IMR-90 (cell line): ENCODE results near the gene NEDD4L. TPM values are rescaled to one million over a fixed set of nuclear protein-coding genes. Genes with fewer than 3 reads are reported as not detected.

Source experiments
- ATAC-seq: fragments of 200-7000 bp; cut with Tn5 transposase; 2 replicates; pipeline ENCODE4 v1.9.1; 2020; ENCODE audit warnings: low read depth, mild to moderate bottlenecking, moderate library complexity
- BruUV-seq: library from RNA; stranded (reverse); fragments of 400-500 nt; replicated peaks from 2 replicates; lab custom pipeline; 2021; lab: Mats Ljungman, UMichigan
- CTCF ChIA-PET: fragments of 300-600 bp; formaldehyde crosslinking; extraction: SDS; loops from one replicate; lab custom pipeline; 2021; ENCODE audit warnings: antibody characterized with exemption; lab: Yijun Ruan, JAX
- POLR2A ChIA-PET: fragments of 300-600 bp; sonication (Branson Sonifier 250); formaldehyde crosslinking; loops from one replicate; lab custom pipeline; 2022; ENCODE audit warnings: antibody characterized with exemption; ENCODE audit not compliant: unreplicated experiment; lab: Charles Lee
- DNase-seq: peaks from one replicate; pipeline ENCODE4 v3.0.0; 2013
- H2AFZ ChIP-seq: replicated peaks from 2 replicates; pipeline ENCODE3; 2013; ENCODE audit warnings: low read length, mild to moderate bottlenecking; ENCODE audit not compliant: poor library complexity
- H2AK5ac ChIP-seq: 2 replicates; pipeline ENCODE4 v1.6.1; 2013; ENCODE audit warnings: low read depth, low read length, inconsistent platforms
- H2AK9ac ChIP-seq: replicated peaks from 2 replicates; pipeline ENCODE3; 2013; ENCODE audit warnings: mild to moderate bottlenecking, low read depth, low read length, moderate library complexity; ENCODE audit not compliant: poor library complexity
- H2BK120ac ChIP-seq: 2 replicates; pipeline ENCODE4 v1.6.1; 2013; ENCODE audit warnings: low read depth, low read length, inconsistent platforms
- H2BK15ac ChIP-seq: 3 replicates; pipeline ENCODE4 v1.6.1; 2013; ENCODE audit warnings: low read depth, low read length, inconsistent platforms
- H2BK20ac ChIP-seq: 2 replicates; pipeline ENCODE4 v1.6.1; 2013; ENCODE audit warnings: low read depth, mild to moderate bottlenecking, inconsistent platforms, low read length, moderate library complexity
- H2BK5ac ChIP-seq: 2 replicates; pipeline ENCODE4 v1.6.1; 2013; ENCODE audit warnings: mild to moderate bottlenecking, low read depth, low read length, inconsistent platforms; ENCODE audit not compliant: poor library complexity, severe bottlenecking
- H3K14ac ChIP-seq: replicated peaks from 2 replicates; pipeline ENCODE4 v1.6.1; 2013; ENCODE audit warnings: low read depth, low read length, inconsistent platforms
- H3K18ac ChIP-seq: 2 replicates; pipeline ENCODE4 v1.6.1; 2013; ENCODE audit warnings: low read depth, low read length, control low read depth
- H3K23ac ChIP-seq: 2 replicates; pipeline ENCODE4 v1.6.1; 2013; ENCODE audit warnings: low read depth, low read length, inconsistent platforms
- H3K27ac ChIP-seq: 2 replicates; pipeline ENCODE4 v1.5.1; 2013; ENCODE audit warnings: mild to moderate bottlenecking, control low read depth, low read length; ENCODE audit not compliant: insufficient read depth
- H3K27me3 ChIP-seq: 2 replicates; pipeline ENCODE4 v1.6.1; 2013; ENCODE audit warnings: low read length; ENCODE audit not compliant: control insufficient read depth, insufficient read depth
- H3K36me3 ChIP-seq: 2 replicates; pipeline ENCODE4 v1.6.1; 2013; ENCODE audit warnings: low read length, mixed read lengths; ENCODE audit not compliant: control insufficient read depth, insufficient read depth
- H3K4ac ChIP-seq: 2 replicates; pipeline ENCODE4 v1.6.1; 2013; ENCODE audit warnings: low read depth, low read length, inconsistent platforms
- H3K4me1 ChIP-seq: 2 replicates; pipeline ENCODE4 v1.6.1; 2013; ENCODE audit warnings: low read length, mixed read lengths; ENCODE audit not compliant: control insufficient read depth, insufficient read depth
- H3K4me2 ChIP-seq: 2 replicates; pipeline ENCODE4 v1.6.1; 2013; ENCODE audit warnings: low read depth, mild to moderate bottlenecking, control low read depth, low read length, moderate library complexity
- H3K4me3 ChIP-seq: 2 replicates; pipeline ENCODE4 v1.5.1; 2013; ENCODE audit warnings: low read depth, mild to moderate bottlenecking, control low read depth, low read length, moderate library complexity; ENCODE audit not compliant: insufficient read depth
- H3K56ac ChIP-seq: 2 replicates; pipeline ENCODE4 v1.6.1; 2013; ENCODE audit warnings: low read length, inconsistent platforms; ENCODE audit not compliant: insufficient read depth; ENCODE audit errors: extremely low read depth
- H3K79me1 ChIP-seq, 2 experiments: 2 replicates each; pipeline ENCODE4 v1.6.1; 2013; ENCODE audit warnings: low read length in 2 of 2, inconsistent platforms in 1 of 2, low read depth in 1 of 2
- H3K9ac ChIP-seq: 2 replicates; pipeline ENCODE4 v1.6.1; 2013; ENCODE audit warnings: low read depth, low read length, control low read depth
- H3K9me1 ChIP-seq: 2 replicates; pipeline ENCODE4 v1.6.1; 2013; ENCODE audit warnings: low read length, inconsistent platforms; ENCODE audit not compliant: insufficient read depth
- H3K9me3 ChIP-seq: 2 replicates; pipeline ENCODE4 v1.6.1; 2013; ENCODE audit warnings: low read length; ENCODE audit not compliant: control insufficient read depth, insufficient read depth
- H4K20me1 ChIP-seq: 2 replicates; pipeline ENCODE4 v1.6.1; 2013; ENCODE audit warnings: low read length, inconsistent platforms; ENCODE audit not compliant: insufficient read depth
- H4K5ac ChIP-seq: 2 replicates; pipeline ENCODE4 v1.6.1; 2013; ENCODE audit warnings: mild to moderate bottlenecking, low read depth, low read length, control low read depth
- H4K8ac ChIP-seq, 2 experiments: 2 replicates each; pipeline ENCODE4 v1.6.1; 2013; ENCODE audit warnings: low read depth in 2 of 2, low read length in 2 of 2, control low read depth in 1 of 2, inconsistent platforms in 1 of 2
- H4K91ac ChIP-seq: 2 replicates; pipeline ENCODE4 v1.6.1; 2013; ENCODE audit warnings: low read depth, low read length, inconsistent platforms; ENCODE audit not compliant: insufficient read depth
- POLR2A ChIP-seq: IDR thresholded peaks from 2 replicates; pipeline ENCODE4 v1.6.1; 2012; ENCODE audit warnings: mild to moderate bottlenecking, low read depth, low read length
- RAD21 ChIP-seq: IDR thresholded peaks from 2 replicates; pipeline ENCODE4 v1.6.1; 2012; ENCODE audit warnings: low read length, improper control_type of control experiment
- WGBS, 2 experiments: methylation state at CpG; one replicate each; pipeline versions ENCODE4 v1.1.5 to v1.1.7; 2013; ENCODE audit warnings: missing lambda C conversion rate in 2 of 2; ENCODE audit not compliant: insufficient read length in 1 of 2; ENCODE audit errors: extremely low coverage in 2 of 2; 5-methylcytosine and 5-hydroxymethylcytosine counted together
- dilution Hi-C: fragments of 300-500 bp; cut with HindIII; formaldehyde crosslinking; loops from one replicate; pipeline ENCODE4 v1.14.3; 2018; ENCODE audit warnings: low sequenced_read_pairs; ENCODE audit not compliant: unreplicated experiment
- in situ Hi-C: fragments of 300-500 bp; cut with MboI; formaldehyde crosslinking; loops from 3 replicates; pipeline ENCODE4 v1.14.3; 2019; ENCODE audit warnings: low sequenced_read_pairs, inconsistent platforms, mixed read lengths
- intact Hi-C: fragments of 100-400 bp; cut with micrococcal nuclease; formaldehyde crosslinking; loops from 2 replicates; pipeline ENCODE4 v1.10.0; 2022
- polyA plus RNA-seq, 3 experiments: library from polyadenylated mRNA; depleted of rRNA; stranded (reverse); fragments of >200 nt; gene quantifications; 2 replicates each; pipeline ENCODE4 v1.2.3, GENCODE V29; 2012; ENCODE audit warnings: low replicate concordance in 1 of 3
- total RNA-seq: library from RNA; depleted of rRNA; stranded (reverse); fragments of >200 nt; gene quantifications from 2 replicates; pipeline ENCODE4 v1.2.3, GENCODE V29; 2012
- TF ChIP-seq, protein P1 (sequence below): conservative IDR thresholded peaks from 2 replicates; pipeline ENCODE4 v1.5.1; 2012; ENCODE audit warnings: mild to moderate bottlenecking, low read depth, low read length, improper control_type of control experiment

The NEDD4L gene
- total and polyA plus RNA-seq, 2 of the 4 experiments (the other 2 are of a cell fraction), result 10.0 to 10.9 TPM

DNA sequence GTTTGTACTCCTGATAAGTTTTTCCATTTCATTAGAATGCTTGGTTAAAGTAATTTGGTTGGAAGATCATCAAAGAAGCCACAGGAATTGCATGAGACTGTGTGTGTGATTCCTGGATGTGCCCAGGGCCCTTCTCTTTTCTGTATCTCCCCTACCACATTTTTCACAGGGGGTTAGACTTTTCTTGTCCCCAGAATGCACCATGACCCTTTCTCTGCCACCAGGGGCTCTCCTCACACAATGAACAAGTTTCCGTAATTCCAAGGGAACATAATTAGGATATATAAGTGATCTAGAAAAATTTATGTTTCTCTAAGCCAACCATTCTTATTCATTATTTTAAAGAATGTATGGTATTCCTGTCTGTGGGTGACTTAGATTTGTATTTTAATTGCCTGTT lies 291.8 kb downstream of the NEDD4L start:
- dilution Hi-C loops (no loop called here), intact Hi-C loops (loop anchor here (5.0 kb wide), 1 partner anchor 156 kb away; no protein-coding TSS in a partner anchor), in situ Hi-C loops (no loop called here)
- Histone ChIP-seq H4K8ac (no peak overlapping the region), H2AK5ac (no peak overlapping the region), H4K91ac (no peak overlapping the region), H2BK5ac (no peak overlapping the region), H3K56ac (no peak overlapping the region), H3K27ac (no peak overlapping the region), H4K5ac (no peak overlapping the region), H2BK120ac (no peak overlapping the region), H3K79me1 (no peaks in the 10 kb centered on the region), H3K36me3 (no peaks in the 10 kb centered on the region; the same call in 1 of the 2 replicates), H3K4me2 (no peak overlapping the region), H3K9me3 (no peaks in the 10 kb centered on the region), H3K9ac (no peak overlapping the region), H3K9me1 (peaks cover 6% of the 10 kb centered on the region), H4K20me1 (no peaks in the 10 kb centered on the region), H2AK9ac (no peak overlapping the region), H3K23ac (no peak overlapping the region), H2BK15ac (no peak overlapping the region; the same call in 2 of the 3 replicates), H3K18ac (no peak overlapping the region), H2AFZ (no peak overlapping the region), H3K4me1 (peaks cover 12% of the 10 kb centered on the region), H2BK20ac (no peak overlapping the region), H3K4me3 (no peak overlapping the region), H3K27me3 (no peaks in the 10 kb centered on the region), H3K14ac (no peak overlapping the region), H3K4ac (no peak overlapping the region)
- POLR2A ChIA-PET, result no interaction called here
- WGBS, 2 experiments, result no CpG with 5 or more reads among the region's 1 CpG
- no TSS peak for BruUV-seq
- no peak for DNase-seq
- CTCF ChIA-PET, result interaction anchor here (0.7 kb wide), 1 partner anchor 24 kb away, joined by 3 read pairs; no protein-coding TSS in a partner anchor
- ATAC-seq, result no peak
- peak; percentile 27; the same call in 1 of the 2 replicates for TF ChIP-seq RAD21
- TF ChIP-seq, protein P1, sequence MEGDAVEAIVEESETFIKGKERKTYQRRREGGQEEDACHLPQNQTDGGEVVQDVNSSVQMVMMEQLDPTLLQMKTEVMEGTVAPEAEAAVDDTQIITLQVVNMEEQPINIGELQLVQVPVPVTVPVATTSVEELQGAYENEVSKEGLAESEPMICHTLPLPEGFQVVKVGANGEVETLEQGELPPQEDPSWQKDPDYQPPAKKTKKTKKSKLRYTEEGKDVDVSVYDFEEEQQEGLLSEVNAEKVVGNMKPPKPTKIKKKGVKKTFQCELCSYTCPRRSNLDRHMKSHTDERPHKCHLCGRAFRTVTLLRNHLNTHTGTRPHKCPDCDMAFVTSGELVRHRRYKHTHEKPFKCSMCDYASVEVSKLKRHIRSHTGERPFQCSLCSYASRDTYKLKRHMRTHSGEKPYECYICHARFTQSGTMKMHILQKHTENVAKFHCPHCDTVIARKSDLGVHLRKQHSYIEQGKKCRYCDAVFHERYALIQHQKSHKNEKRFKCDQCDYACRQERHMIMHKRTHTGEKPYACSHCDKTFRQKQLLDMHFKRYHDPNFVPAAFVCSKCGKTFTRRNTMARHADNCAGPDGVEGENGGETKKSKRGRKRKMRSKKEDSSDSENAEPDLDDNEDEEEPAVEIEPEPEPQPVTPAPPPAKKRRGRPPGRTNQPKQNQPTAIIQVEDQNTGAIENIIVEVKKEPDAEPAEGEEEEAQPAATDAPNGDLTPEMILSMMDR, result peak; percentile 25
- no peak for TF ChIP-seq POLR2A
